GM23338 (cell line): Measurements from ENCODE around the gene ZNF488. TPM values are rescaled to one million over a fixed set of nuclear protein-coding genes. Genes with fewer than 3 reads are reported as not detected.

Experiments
- ATAC-seq: fragments of 200-7000 bp; cut with Tn5 transposase; 3 replicates; pipeline ENCODE4 v1.9.1; 2020
- DNase-seq: peaks from one replicate; pipeline ENCODE4 v3.0.0-alpha.2; 2015; ENCODE audit warnings: low spot score
- H2AFZ ChIP-seq: fragments of 200-600 bp; sonication (generic); 2 replicates; pipeline ENCODE4 v1.8.0; 2016; ENCODE audit warnings: antibody characterized with exemption, mild to moderate bottlenecking, moderate library complexity
- H3F3A ChIP-seq: fragments of 200-600 bp; sonication (generic); replicated peaks from 2 replicates; pipeline ENCODE4 v1.8.0; 2017; ENCODE audit warnings: antibody characterized with exemption, mixed run types, low read depth
- H3K27ac ChIP-seq: fragments of 200-600 bp; sonication (generic); 2 replicates; pipeline ENCODE4 v1.6.1; 2016; ENCODE audit warnings: low read depth
- H3K27me3 ChIP-seq: fragments of 200-600 bp; sonication (generic); 2 replicates; pipeline ENCODE4 v1.8.0; 2016; ENCODE audit warnings: mild to moderate bottlenecking, mixed run types, moderate library complexity; ENCODE audit not compliant: insufficient read depth
- H3K36me3 ChIP-seq: fragments of 200-600 bp; sonication (generic); 2 replicates; pipeline ENCODE4 v1.8.0; 2016; ENCODE audit warnings: mild to moderate bottlenecking; ENCODE audit not compliant: insufficient read depth
- H3K4me1 ChIP-seq: fragments of 200-600 bp; sonication (generic); 2 replicates; pipeline ENCODE4 v1.8.0; 2016; ENCODE audit warnings: mild to moderate bottlenecking, moderate library complexity; ENCODE audit not compliant: insufficient read depth
- H3K4me2 ChIP-seq: fragments of 200-600 bp; sonication (generic); 2 replicates; pipeline ENCODE4 v1.7.1; 2017; ENCODE audit warnings: mixed run types
- H3K4me3 ChIP-seq: fragments of 200-600 bp; sonication (generic); 2 replicates; pipeline ENCODE4 v1.6.1; 2016; ENCODE audit warnings: mixed run types
- H3K79me2 ChIP-seq: fragments of 200-600 bp; sonication (generic); replicated peaks from 2 replicates; pipeline ENCODE4 v1.8.0; 2017; ENCODE audit warnings: mild to moderate bottlenecking; ENCODE audit not compliant: insufficient read depth
- H3K9me2 ChIP-seq: fragments of 200-600 bp; sonication (generic); 2 replicates; pipeline ENCODE4 v1.8.0; 2017; ENCODE audit not compliant: insufficient read depth
- H4K20me1 ChIP-seq: fragments of 200-600 bp; sonication (generic); replicated peaks from 2 replicates; pipeline ENCODE4 v1.8.0; 2017; ENCODE audit warnings: mild to moderate bottlenecking; ENCODE audit not compliant: insufficient read depth
- H3K27ac Mint-ChIP-seq: 2 replicates; pipeline ENCODE4 v1.8.0; 2020; ENCODE audit warnings: inconsistent platforms, mild to moderate bottlenecking, moderate library complexity, mixed read lengths
- H3K27me3 Mint-ChIP-seq: 3 replicates; pipeline ENCODE4 v1.8.0; 2022; ENCODE audit warnings: low read depth, mild to moderate bottlenecking, moderate library complexity, mixed read lengths, inconsistent platforms; ENCODE audit not compliant: insufficient read depth, poor library complexity
- H3K36me3 Mint-ChIP-seq: 3 replicates; pipeline ENCODE4 v1.8.0; 2021; ENCODE audit warnings: low read depth, mild to moderate bottlenecking, inconsistent platforms, moderate library complexity, mixed read lengths
- H3K4me1 Mint-ChIP-seq: 3 replicates; pipeline ENCODE4 v1.8.0; 2020; ENCODE audit warnings: mild to moderate bottlenecking, inconsistent platforms, mixed read lengths
- H3K4me3 Mint-ChIP-seq: 3 replicates; pipeline ENCODE4 v1.8.0; 2021; ENCODE audit warnings: moderate library complexity, mild to moderate bottlenecking, inconsistent platforms, mixed read lengths
- H3K9me3 Mint-ChIP-seq: 3 replicates; pipeline ENCODE4 v1.8.0; 2020; ENCODE audit warnings: moderate library complexity, mild to moderate bottlenecking, inconsistent platforms, mixed read lengths
- CREB1 ChIP-seq: fragments of 250-450 bp; sonication (Bioruptor Pico); IDR thresholded peaks from 2 replicates; pipeline ENCODE4 v1.5.0; 2020; ENCODE audit warnings: low read depth, mild to moderate bottlenecking, moderate library complexity
- CTCF ChIP-seq, 2 experiments: fragments of 200-600 bp in 1 of 2; sonication (generic) in 1 of 2; conservative IDR thresholded peaks; 2 replicates each; pipeline versions ENCODE4 v1.5.1 to v1.6.1; 2016 to 2017; ENCODE audit warnings: antibody characterized with exemption in 2 of 2, low read depth in 2 of 2, mild to moderate bottlenecking in 2 of 2, moderate library complexity in 1 of 2
- ETS1 ChIP-seq: IDR thresholded peaks from 2 replicates; pipeline ENCODE4 v1.6.1; 2016; ENCODE audit warnings: antibody characterized with exemption
- EZH2 ChIP-seq: fragments of 200-600 bp; sonication (generic); IDR thresholded peaks from one replicate; pipeline ENCODE4 v1.8.0; 2017; ENCODE audit warnings: antibody characterized with exemption, mild to moderate bottlenecking, low read depth; ENCODE audit not compliant: unreplicated experiment
- EZH2phosphoT487 ChIP-seq: fragments of 200-600 bp; sonication (generic); IDR thresholded peaks from one replicate; pipeline ENCODE4 v1.8.1; 2018; ENCODE audit warnings: antibody characterized with exemption; ENCODE audit not compliant: unreplicated experiment
- JUNB ChIP-seq: IDR thresholded peaks from one replicate; pipeline ENCODE4 v1.6.1; 2016; ENCODE audit warnings: antibody characterized with exemption; ENCODE audit not compliant: unreplicated experiment
- NANOG ChIP-seq: IDR thresholded peaks from 2 replicates; pipeline ENCODE4 v1.6.1; 2016; ENCODE audit warnings: antibody characterized with exemption, borderline replicate concordance
- POLR2AphosphoS5 ChIP-seq: IDR thresholded peaks from 2 replicates; pipeline ENCODE4 v1.6.1; 2016; ENCODE audit warnings: antibody characterized with exemption, low read depth
- REST ChIP-seq: IDR thresholded peaks from one replicate; pipeline ENCODE4 v1.6.1; 2018; ENCODE audit warnings: antibody characterized with exemption; ENCODE audit not compliant: unreplicated experiment
- STAT1 ChIP-seq: IDR thresholded peaks from one replicate; pipeline ENCODE4 v1.6.1; 2016; ENCODE audit warnings: antibody characterized with exemption; ENCODE audit not compliant: unreplicated experiment
- ZNF114 ChIP-seq: fragments of 250-450 bp; sonication (Bioruptor Pico); IDR thresholded peaks from 2 replicates; pipeline ENCODE4 v1.5.0; 2020; ENCODE audit warnings: mild to moderate bottlenecking, moderate library complexity
- ZNF331 ChIP-seq: fragments of 250-450 bp; sonication (Bioruptor Pico); IDR thresholded peaks from 2 replicates; pipeline ENCODE4 v1.5.0; 2020; ENCODE audit warnings: low read depth, mild to moderate bottlenecking, moderate library complexity
- ZNF462 ChIP-seq: fragments of 250-450 bp; sonication (Bioruptor Pico); IDR thresholded peaks from 2 replicates; pipeline ENCODE4 v1.5.0; 2020; ENCODE audit warnings: mild to moderate bottlenecking, moderate library complexity
- polyA plus RNA-seq: library from polyadenylated mRNA; unstranded; fragments of >200 nt; fragmentation: Nextera tagmentation; extraction: Ambion mirVana; gene quantifications from 2 replicates; pipeline ENCODE4 v1.2.1, GENCODE V29; 2016
- total RNA-seq: library from RNA; depleted of rRNA; stranded (reverse); fragments of >200 nt; shearing (Covaris generic); gene quantifications from 2 replicates; pipeline ENCODE4 v1.2.3, GENCODE V29; 2014

Gene ZNF488
- total and polyA plus RNA-seq, 2 experiments from 2014 or later = 2.5 to 5.2 TPM

- Mint-ChIP-seq H3K9me3 (peaks cover 8% of the 10 kb centered on the region; the same call in 2 of the 3 replicates), H3K27ac (0 out of 2 replicates have a peak overlapping the region, but pooled peaks have one; percentile 53), H3K4me3 (no peak overlapping the region), H3K4me1 (peaks cover 44% of the 10 kb centered on the region), H3K27me3 (peaks cover 18% of the 10 kb centered on the region), H3K36me3 (peaks cover 3% of the 10 kb centered on the region; the same call in 2 of the 3 replicates)
- Histone ChIP-seq H3K27me3 (peaks cover 11% of the 10 kb centered on the region; the same call in 1 of the 2 replicates), H4K20me1 (no peaks in the 10 kb centered on the region), H3K4me1 (peaks cover 29% of the 10 kb centered on the region), H3K79me2 (no peaks in the 10 kb centered on the region), H2AFZ (no peak overlapping the region), H3K9me2 (no peaks in the 10 kb centered on the region; the same call in 1 of the 2 replicates), H3K4me3 (no peak overlapping the region), H3F3A (0 out of 2 replicates have a peak, but pooled peaks cover 5% of the 10 kb centered on the region), H3K27ac (no peak overlapping the region), H3K4me2 (no peak overlapping the region), H3K36me3 (no peaks in the 10 kb centered on the region)
- DNase-seq (no peak), ATAC-seq (no peak)
- TF ChIP-seq REST (no peak), CREB1 (CRISPR knock-in tag) (no peak), ZNF331 (no peak), NANOG (no peak), CTCF (conservative IDR thresholded peaks at IDR 0.05; ENCODE audit: low read depth in 2 of 2) (no peak), JUNB (no peak), ZNF114 (CRISPR knock-in tag) (no peak), STAT1 (no peak), EZH2 (no peak), ZNF462 (CRISPR knock-in tag) (no peak), EZH2phosphoT487 (no peak), POLR2AphosphoS5 (no peak), ETS1 (no peak)
These were observed 3.0 kb downstream of the ZNF488 start for GRCh38 chr10:47381103-47381395.
